ENCODE measurements around the gene MVK.

- TF ChIP-seq CTCF (IDR thresholded peaks at IDR 0.05; ENCODE audit: low read depth, low read length) (no peak), MAX (IDR thresholded peaks at IDR 0.05; ENCODE audit: low read depth, low read length) (no peak), POLR2A (IDR thresholded peaks at IDR 0.05; ENCODE audit: extremely low read depth, insufficient read length) (no peak), MYC (IDR thresholded peaks at IDR 0.05; ENCODE audit: low read depth, low read length) (no peak)
Measured at GRCh38 chr12:109637348-109637747, 63.8 kb downstream of the MVK start.

Measured in NB4 (cell line).